HFFc6 (cell line): Measurements from ENCODE around the gene ABCA7. TPM values are rescaled to one million over a fixed set of nuclear protein-coding genes. Genes with fewer than 3 reads are reported as not detected.

Source experiments
- DNase-seq: peaks from one replicate; pipeline ENCODE4 v3.0.0-alpha.2; 2018
- H3K27ac Mint-ChIP-seq: 2 replicates; pipeline ENCODE4 v1.8.0; 2020; ENCODE audit warnings: mild to moderate bottlenecking, mixed read lengths
- H3K27me3 Mint-ChIP-seq: 2 replicates; pipeline ENCODE4 v1.8.0; 2021; ENCODE audit warnings: mild to moderate bottlenecking, moderate library complexity, mixed read lengths; ENCODE audit not compliant: insufficient read depth
- H3K36me3 Mint-ChIP-seq: 2 replicates; pipeline ENCODE4 v1.8.0; 2021; ENCODE audit warnings: low read depth, mixed read lengths
- H3K4me1 Mint-ChIP-seq: 2 replicates; pipeline ENCODE4 v1.8.0; 2020; ENCODE audit warnings: low read depth, mixed read lengths
- H3K4me3 Mint-ChIP-seq: 2 replicates; pipeline ENCODE4 v1.8.0; 2020; ENCODE audit warnings: mild to moderate bottlenecking, moderate library complexity, mixed read lengths
- H3K9me3 Mint-ChIP-seq: 2 replicates; pipeline ENCODE4 v1.8.0; 2020; ENCODE audit warnings: mild to moderate bottlenecking, mixed read lengths
- total RNA-seq, 6 experiments: library from RNA; stranded (reverse); fragmentation: NEBNext Ultra II Directional; extraction: Animal tissue kit (Norgen Biotek cat#: 25700); gene quantifications; 2 replicates in 1 of 6; 3 replicates in 5 of 6; pipeline ENCODE4 v1.2.3, GENCODE V29; 2021
- TF ChIP-seq, protein P1 (sequence below): fragments of 200-600 bp; sonication (generic); IDR thresholded peaks from 2 replicates; pipeline ENCODE4 v1.5.0; 2021; ENCODE audit warnings: antibody characterized with exemption, mild to moderate bottlenecking

ABCA7 gene
- total RNA-seq, 6 experiments from 2014 or later = 4.6 to 8.1 (median 6.6) TPM

DNA sequence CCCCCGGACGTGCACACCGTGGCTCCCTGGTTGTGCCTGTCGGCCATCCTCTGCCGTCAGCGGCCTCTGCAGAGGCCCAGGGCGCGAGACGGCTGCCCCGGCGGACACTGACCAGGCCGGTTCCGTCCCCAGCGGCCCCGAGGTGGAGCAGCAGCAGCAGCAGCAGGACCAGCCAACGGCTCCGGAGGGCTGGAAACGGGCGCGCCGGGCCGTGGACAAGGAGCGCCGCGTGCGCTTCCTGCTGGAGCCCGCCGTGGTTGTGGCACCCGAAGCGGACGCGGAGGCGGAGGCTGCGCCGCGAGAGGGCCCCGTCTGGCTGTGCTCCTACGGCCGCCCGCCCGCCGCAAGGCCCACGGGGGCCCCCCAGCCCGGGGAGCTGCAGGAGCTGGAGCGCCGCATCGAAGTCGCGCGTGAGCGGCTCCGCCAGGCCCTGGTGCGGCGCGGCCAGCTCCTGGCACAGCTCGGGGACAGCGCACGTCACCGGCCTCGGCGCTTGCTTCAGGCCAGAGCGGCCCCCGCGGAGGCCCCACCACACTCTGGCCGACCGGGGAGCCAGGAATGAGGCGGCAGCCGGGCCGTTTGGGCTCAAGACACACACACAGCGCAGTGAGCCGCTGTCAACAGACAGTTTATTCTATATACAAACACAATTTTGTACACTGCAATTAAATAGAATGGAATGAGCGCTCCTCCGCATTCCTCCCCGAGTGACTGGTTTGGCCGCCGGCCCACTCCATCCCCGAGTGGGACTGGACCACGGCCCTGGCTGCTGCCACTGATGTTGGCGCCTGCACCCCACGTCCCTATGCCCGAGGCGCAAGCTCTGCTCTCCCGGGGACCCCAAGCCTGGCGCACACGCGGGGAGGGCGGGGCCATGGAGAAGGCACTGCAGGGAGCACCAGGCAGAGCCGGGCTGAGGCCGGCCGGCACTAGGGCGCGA, 30.6 kb upstream of the ABCA7 start:
- H3K4me3 Mint-ChIP-seq = no peak overlapping the region; the same call in 1 of the 2 replicates
- no peaks in the 10 kb centered on the region for H3K36me3 Mint-ChIP-seq
- peak; percentile 89 for DNase-seq
- peaks cover 4% of the 10 kb centered on the region; the same call in 1 of the 2 replicates for H3K9me3 Mint-ChIP-seq
- peak overlapping the region; percentile 65 for H3K27ac Mint-ChIP-seq
- H3K4me1 Mint-ChIP-seq = peaks cover 5% of the 10 kb centered on the region; the same call in 1 of the 2 replicates
- TF ChIP-seq, protein P1, sequence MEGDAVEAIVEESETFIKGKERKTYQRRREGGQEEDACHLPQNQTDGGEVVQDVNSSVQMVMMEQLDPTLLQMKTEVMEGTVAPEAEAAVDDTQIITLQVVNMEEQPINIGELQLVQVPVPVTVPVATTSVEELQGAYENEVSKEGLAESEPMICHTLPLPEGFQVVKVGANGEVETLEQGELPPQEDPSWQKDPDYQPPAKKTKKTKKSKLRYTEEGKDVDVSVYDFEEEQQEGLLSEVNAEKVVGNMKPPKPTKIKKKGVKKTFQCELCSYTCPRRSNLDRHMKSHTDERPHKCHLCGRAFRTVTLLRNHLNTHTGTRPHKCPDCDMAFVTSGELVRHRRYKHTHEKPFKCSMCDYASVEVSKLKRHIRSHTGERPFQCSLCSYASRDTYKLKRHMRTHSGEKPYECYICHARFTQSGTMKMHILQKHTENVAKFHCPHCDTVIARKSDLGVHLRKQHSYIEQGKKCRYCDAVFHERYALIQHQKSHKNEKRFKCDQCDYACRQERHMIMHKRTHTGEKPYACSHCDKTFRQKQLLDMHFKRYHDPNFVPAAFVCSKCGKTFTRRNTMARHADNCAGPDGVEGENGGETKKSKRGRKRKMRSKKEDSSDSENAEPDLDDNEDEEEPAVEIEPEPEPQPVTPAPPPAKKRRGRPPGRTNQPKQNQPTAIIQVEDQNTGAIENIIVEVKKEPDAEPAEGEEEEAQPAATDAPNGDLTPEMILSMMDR = 0 out of 2 replicates have a peak, but pooled peaks have one; percentile 4
- H3K27me3 Mint-ChIP-seq = peaks cover 5% of the 10 kb centered on the region

GRCh38 chr19:1009981-1010538, 29.8 kb upstream of the ABCA7 start:
- H3K4me1 Mint-ChIP-seq = peaks cover 5% of the 10 kb centered on the region; the same call in 1 of the 2 replicates
- H3K27me3 Mint-ChIP-seq = peaks cover 4% of the 10 kb centered on the region
- TF ChIP-seq, protein P1 = no peak
- peak overlapping the region; percentile 65 for H3K27ac Mint-ChIP-seq
- H3K9me3 Mint-ChIP-seq = peaks cover 2% of the 10 kb centered on the region; the same call in 1 of the 2 replicates
- no peaks in the 10 kb centered on the region for H3K36me3 Mint-ChIP-seq
- H3K4me3 Mint-ChIP-seq = no peak overlapping the region
- no peak for DNase-seq

- Mint-ChIP-seq H3K4me1 (peaks cover 5% of the 10 kb centered on the region; the same call in 1 of the 2 replicates), H3K27me3 (peaks cover 2% of the 10 kb centered on the region), H3K27ac (no peak overlapping the region), H3K9me3 (no peaks in the 10 kb centered on the region), H3K4me3 (no peak overlapping the region), H3K36me3 (no peaks in the 10 kb centered on the region)
- no peak for DNase-seq
- TF ChIP-seq, protein P1 = no peak
Observed at GRCh38 chr19:1010586-1011510, 29.1 kb upstream of the ABCA7 start.

GRCh38 chr19:1011831-1012333, 28.0 kb upstream of the ABCA7 start:
- Mint-ChIP-seq H3K36me3 (no peaks in the 10 kb centered on the region), H3K4me1 (peaks cover 13% of the 10 kb centered on the region), H3K27ac (no peak overlapping the region), H3K27me3 (peaks cover 2% of the 10 kb centered on the region), H3K9me3 (no peaks in the 10 kb centered on the region), H3K4me3 (no peak overlapping the region)
- TF ChIP-seq, protein P1 = no peak
- no peak for DNase-seq

DNA sequence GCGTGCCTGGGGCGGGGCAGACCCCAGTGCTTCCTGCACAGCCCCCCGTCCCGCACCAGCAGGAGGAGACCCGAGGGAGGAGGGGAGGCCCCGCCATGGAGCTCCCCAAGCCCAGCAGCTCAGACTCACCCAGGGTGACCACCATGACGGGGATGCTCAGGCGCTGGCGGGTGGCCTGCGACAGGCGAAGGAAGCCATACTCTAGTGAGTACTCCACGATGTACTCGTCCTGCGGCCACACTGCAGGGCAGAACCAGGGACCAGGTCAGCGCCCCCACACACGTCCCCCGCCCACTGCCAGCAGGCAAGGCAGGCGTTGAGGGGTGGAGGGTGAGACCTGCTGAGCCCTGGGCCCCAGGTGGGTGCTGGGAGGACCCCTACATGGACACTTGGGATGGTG, 27.6 kb upstream of the ABCA7 start:
- TF ChIP-seq, protein P1 = no peak
- Mint-ChIP-seq H3K36me3 (no peaks in the 10 kb centered on the region), H3K4me1 (peaks cover 17% of the 10 kb centered on the region), H3K27me3 (no peaks in the 10 kb centered on the region; the same call in none of the 2 replicates), H3K4me3 (no peak overlapping the region), H3K9me3 (no peaks in the 10 kb centered on the region), H3K27ac (no peak overlapping the region)
- no peak for DNase-seq
